Common myeloid progenitor, CD34-positive (primary cell): ENCODE data around the gene CHRNA3.

Experiments
- CTCF ChIA-PET: fragments of 350-600 bp; sonication (Branson Sonifier 250); formaldehyde crosslinking; loops from one replicate; lab custom pipeline; 2021; ENCODE audit warnings: antibody characterized with exemption; lab: Charles Lee
- POLR2A ChIA-PET: fragments of 350-600 bp; sonication (Branson Sonifier 250); formaldehyde crosslinking; loops from one replicate; lab custom pipeline; 2021; ENCODE audit warnings: antibody characterized with exemption; lab: Charles Lee
- DNase-seq, 3 donors: peaks; one replicate each; pipeline versions ENCODE4 v3.0.0 to v3.0.0-alpha.2; 2013
- H3K27ac ChIP-seq, 2 experiments: 1 replicate in 1 of 2; 2 replicates in 1 of 2; pipeline ENCODE4 v1.7.0; 2013; ENCODE audit warnings: inconsistent platforms in 2 of 2, low read length in 2 of 2, mild to moderate bottlenecking in 2 of 2, low read depth in 1 of 2, moderate library complexity in 1 of 2; ENCODE audit not compliant: severe bottlenecking in 2 of 2, insufficient read depth in 1 of 2, poor library complexity in 1 of 2
- H3K27me3 ChIP-seq, 5 experiments: replicated peaks in 2 of 5; 1 replicate in 3 of 5; 2 replicates in 2 of 5; pipeline versions ENCODE4 v1.6.1 to v1.7.0; 2013; ENCODE audit warnings: low read length in 4 of 5, mild to moderate bottlenecking in 2 of 5, moderate library complexity in 2 of 5, inconsistent platforms in 1 of 5; ENCODE audit not compliant: insufficient read depth in 5 of 5, control insufficient read depth in 4 of 5
- H3K36me3 ChIP-seq, 4 experiments: 1 replicate in 2 of 4; 2 replicates in 2 of 4; pipeline versions ENCODE4 v1.6.1 to v1.7.0; 2013; ENCODE audit warnings: low read length in 3 of 4, control low read depth in 1 of 4, mild to moderate bottlenecking in 1 of 4; ENCODE audit not compliant: control insufficient read depth in 4 of 4, insufficient read depth in 4 of 4
- H3K4me1 ChIP-seq, 4 experiments: 1 replicate in 3 of 4; 2 replicates in 1 of 4; pipeline versions ENCODE4 v1.6.1 to v1.7.1; 2013; ENCODE audit warnings: low read length in 3 of 4, mild to moderate bottlenecking in 3 of 4, control low read depth in 1 of 4, inconsistent platforms in 1 of 4, moderate library complexity in 1 of 4; ENCODE audit not compliant: control insufficient read depth in 4 of 4, insufficient read depth in 4 of 4; ENCODE audit errors: control extremely low read depth in 1 of 4
- H3K4me3 ChIP-seq, 7 experiments: 1 replicate in 4 of 7; 2 replicates in 3 of 7; pipeline versions ENCODE4 v1.5.1 to v1.7.0; 2013; ENCODE audit warnings: mild to moderate bottlenecking in 7 of 7, low read length in 6 of 7, moderate library complexity in 6 of 7, inconsistent platforms in 2 of 7, low read depth in 2 of 7, control low read depth in 1 of 7; ENCODE audit not compliant: insufficient read depth in 4 of 7, control insufficient read depth in 1 of 7; ENCODE audit errors: extremely low read depth in 1 of 7
- H3K9me3 ChIP-seq, 5 experiments: 1 replicate in 4 of 5; 2 replicates in 1 of 5; pipeline versions ENCODE4 v1.6.1 to v1.7.1; 2013; ENCODE audit warnings: low read length in 4 of 5, mild to moderate bottlenecking in 2 of 5, inconsistent platforms in 1 of 5, low read depth in 1 of 5, moderate library complexity in 1 of 5; ENCODE audit not compliant: control insufficient read depth in 4 of 5, insufficient read depth in 2 of 5; ENCODE audit errors: control extremely low read depth in 1 of 5
- WGBS: methylation state at CpG from one replicate; pipeline ENCODE4 v1.1.5; 2013; ENCODE audit not compliant: insufficient coverage; 5-methylcytosine and 5-hydroxymethylcytosine counted together

CHRNA3 gene

GRCh38 chr15:78624651-78625590 is 4.1 kb upstream of the CHRNA3 start:
- Histone ChIP-seq H3K27ac (no peak overlapping the region), H3K36me3 (no peaks in the 10 kb centered on the region), H3K27me3 (peaks cover 5 to 32% (median 21%) of the 10 kb centered on the region in 5 experiments), H3K4me1 (peaks cover 0 to 19% (median 12%) of the 10 kb centered on the region in 4 experiments), H3K9me3 (no peaks in the 10 kb centered on the region), H3K4me3 (no peak overlapping the region)
- 89% methylated on average over 14 of the region's 17 CpGs for WGBS
- ChIA-PET POLR2A (no interaction called here), CTCF (interaction anchor here (0.8 to 2.5 kb wide), 4 partner anchors 14 to 89 kb away, joined by 3 to 12 read pairs (median 4); no protein-coding TSS in a partner anchor)
- DNase-seq, result no peak

GRCh38 chr15:78623786-78624497 is 3.1 kb upstream of the CHRNA3 start:
- Histone ChIP-seq H3K27ac (no peak overlapping the region), H3K9me3 (no peaks in the 10 kb centered on the region), H3K4me3 (no peak overlapping the region), H3K36me3 (no peaks in the 10 kb centered on the region), H3K4me1 (peaks cover 0 to 24% (median 16%) of the 10 kb centered on the region in 4 experiments), H3K27me3 (peaks cover 5 to 42% (median 27%) of the 10 kb centered on the region in 5 experiments)
- WGBS, result 98% methylated on average over 4 of the region's 7 CpGs
- ChIA-PET CTCF (interaction anchor here (0.8 to 2.5 kb wide), 3 partner anchors 15 to 85 kb away, joined by 3 to 12 read pairs (median 4); no protein-coding TSS in a partner anchor), POLR2A (no interaction called here)
- no peak for DNase-seq

GRCh38 chr15:78621810-78622402 is 1.1 kb upstream of the CHRNA3 start:
- no peaks in the 10 kb centered on the region for H3K36me3 ChIP-seq
- no peak overlapping the region for H3K4me3 ChIP-seq
- POLR2A ChIA-PET, result no interaction called here
- no peak overlapping the region for H3K27ac ChIP-seq
- no peak for DNase-seq
- no peaks in the 10 kb centered on the region for H3K9me3 ChIP-seq
- H3K4me1 ChIP-seq, result peaks cover 0 to 24% (median 16%) of the 10 kb centered on the region in 4 experiments
- 81% methylated on average over 8 of the region's 10 CpGs for WGBS
- H3K27me3 ChIP-seq, result peaks cover 5 to 41% (median 22%) of the 10 kb centered on the region in 5 experiments
- CTCF ChIA-PET, result interaction anchor here (4.9 kb wide), 1 partner anchor 89 kb away, joined by 27 read pairs; no protein-coding TSS in a partner anchor

GRCh38 chr15:78620021-78620526 is 722 bp downstream of the CHRNA3 start:
- DNase-seq, result peak; percentile 24 to 32 (median 29)
- Histone ChIP-seq H3K4me1 (peaks cover 0 to 19% (median 15%) of the 10 kb centered on the region in 4 experiments), H3K4me3 (peak overlapping the region; percentile 26 to 68 (median 44)), H3K27ac (no peak overlapping the region), H3K36me3 (no peaks in the 10 kb centered on the region), H3K9me3 (no peaks in the 10 kb centered on the region), H3K27me3 (peaks cover 5 to 41% (median 18%) of the 10 kb centered on the region in 5 experiments)
- ChIA-PET POLR2A (interaction anchor here (0.8 kb wide), 1 partner anchor 15 kb away, joined by 3 read pairs; no protein-coding TSS in a partner anchor), CTCF (interaction anchor here (1.2 to 4.9 kb wide), 6 partner anchors 13 to 119 kb away, joined by 3 to 27 read pairs (median 8); no protein-coding TSS in a partner anchor)
- WGBS, result under 1% methylated on average over 36 of the region's 41 CpGs

GRCh38 chr15:78619022-78619950 is 1.5 kb downstream of the CHRNA3 start:
- peak overlapping the region in 3 of 7 experiments; percentile 64 to 68 (median 65) for H3K4me3 ChIP-seq
- CTCF ChIA-PET, result interaction anchor here (0.6 to 4.9 kb wide), 10 partner anchors 10 to 234 kb away, joined by 3 to 27 read pairs (median 4); no protein-coding TSS in a partner anchor
- peaks cover 0 to 17% (median 14%) of the 10 kb centered on the region in 4 experiments for H3K4me1 ChIP-seq
- H3K27ac ChIP-seq, result no peak overlapping the region
- no peak for DNase-seq
- H3K27me3 ChIP-seq, result peaks cover 5 to 41% (median 18%) of the 10 kb centered on the region in 5 experiments
- WGBS, result 49% methylated on average over 14 of the region's 20 CpGs
- H3K9me3 ChIP-seq, result no peaks in the 10 kb centered on the region
- H3K36me3 ChIP-seq, result no peaks in the 10 kb centered on the region
- POLR2A ChIA-PET, result interaction anchor here (0.7 to 0.8 kb wide), 2 partner anchors 16 to 311 kb away, joined by 3 read pairs; no protein-coding TSS in a partner anchor
